Measurements from ENCODE around the gene POLR3E.

The POLR3E gene

DNA sequence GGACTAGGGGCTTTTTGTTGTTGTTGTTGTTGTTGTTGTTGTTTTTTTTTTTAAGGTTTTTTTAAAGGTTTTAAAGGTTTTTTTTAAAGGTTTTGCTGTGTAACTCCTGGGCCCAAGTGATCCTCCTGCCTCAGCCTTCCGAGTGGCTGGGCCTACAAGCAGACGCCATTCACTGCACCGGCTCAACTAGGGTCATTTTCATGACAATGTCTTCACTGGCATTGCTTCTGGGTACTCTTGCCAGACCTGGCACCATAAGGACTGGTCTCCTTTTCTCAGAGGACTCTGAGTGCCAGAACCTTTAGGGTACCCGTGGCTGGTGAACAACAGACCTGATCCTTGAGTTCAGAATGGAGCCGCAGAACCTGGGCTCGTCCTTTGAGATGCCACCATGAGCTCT lies 20.4 kb downstream of the POLR3E start:
- no peak for DNase-seq

DNA sequence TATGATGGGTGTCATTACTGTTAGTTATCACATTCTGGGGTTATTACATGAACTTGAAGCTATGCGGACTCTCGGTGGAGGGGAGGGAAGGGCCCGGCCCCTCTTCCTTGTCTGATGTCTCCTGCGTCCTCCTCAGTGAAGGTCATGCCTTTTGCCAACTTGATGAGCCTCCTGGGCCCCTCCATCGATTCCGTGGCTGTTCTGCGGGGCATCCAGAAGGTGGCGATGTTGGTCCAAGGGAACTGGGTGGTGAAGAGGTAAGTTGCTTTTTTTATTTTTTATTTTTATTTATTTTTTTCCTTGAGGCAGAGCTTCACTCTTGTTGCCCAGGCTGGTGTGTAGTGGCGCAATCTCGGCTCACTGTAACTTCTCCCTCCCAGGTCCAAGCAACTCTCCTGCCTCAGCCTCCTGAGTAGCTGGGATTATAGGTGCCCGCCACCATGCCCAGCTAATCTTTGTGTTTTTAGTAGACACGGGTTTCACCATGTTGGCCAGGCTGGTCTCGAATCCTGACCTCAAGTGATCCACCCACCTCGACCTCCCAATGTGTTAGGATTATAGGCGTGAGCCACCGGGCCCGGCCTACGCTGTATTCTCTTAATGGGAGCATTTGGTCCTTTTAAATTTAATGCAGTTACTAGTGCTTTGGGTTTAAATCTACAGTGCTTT lies 21.6 kb downstream of the POLR3E start:
- peak; percentile 39 for DNase-seq

DNA sequence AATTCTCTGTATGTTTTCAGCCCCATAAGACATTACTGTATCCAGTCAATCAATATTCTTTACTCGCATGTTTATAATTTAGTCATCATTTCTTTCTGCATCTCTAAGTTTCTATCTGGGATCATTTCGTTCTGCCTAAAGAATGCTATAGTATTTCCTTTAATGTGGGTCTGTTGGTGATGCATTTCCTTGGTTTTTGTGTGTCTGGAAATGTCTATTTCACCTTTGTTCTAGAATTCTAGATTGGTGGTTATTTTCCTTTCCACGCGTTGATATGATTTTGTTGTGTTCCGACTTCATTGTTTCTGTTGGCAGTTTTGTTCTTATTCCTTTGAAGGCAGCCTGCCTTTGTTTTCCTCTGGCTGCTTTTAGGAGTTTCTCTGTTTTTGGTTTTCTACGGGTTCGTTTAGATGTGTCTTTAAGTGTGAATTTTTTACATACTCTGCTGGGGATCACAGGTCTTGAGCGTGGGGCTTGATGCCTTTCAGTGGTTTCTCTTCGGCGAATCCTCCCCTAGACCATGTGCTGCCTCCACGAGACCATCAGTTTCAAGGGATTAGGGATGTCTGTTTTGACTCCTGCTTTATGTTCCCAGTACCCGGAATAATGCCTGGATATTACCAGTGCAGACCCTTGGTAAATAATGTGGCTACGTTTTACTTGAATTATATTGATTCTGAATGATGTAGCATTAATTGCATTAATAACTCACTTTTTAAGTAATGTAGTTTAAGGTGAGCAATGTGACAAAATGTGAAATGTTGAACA lies 23.5 kb downstream of the POLR3E start:
- no peak for DNase-seq

DNA sequence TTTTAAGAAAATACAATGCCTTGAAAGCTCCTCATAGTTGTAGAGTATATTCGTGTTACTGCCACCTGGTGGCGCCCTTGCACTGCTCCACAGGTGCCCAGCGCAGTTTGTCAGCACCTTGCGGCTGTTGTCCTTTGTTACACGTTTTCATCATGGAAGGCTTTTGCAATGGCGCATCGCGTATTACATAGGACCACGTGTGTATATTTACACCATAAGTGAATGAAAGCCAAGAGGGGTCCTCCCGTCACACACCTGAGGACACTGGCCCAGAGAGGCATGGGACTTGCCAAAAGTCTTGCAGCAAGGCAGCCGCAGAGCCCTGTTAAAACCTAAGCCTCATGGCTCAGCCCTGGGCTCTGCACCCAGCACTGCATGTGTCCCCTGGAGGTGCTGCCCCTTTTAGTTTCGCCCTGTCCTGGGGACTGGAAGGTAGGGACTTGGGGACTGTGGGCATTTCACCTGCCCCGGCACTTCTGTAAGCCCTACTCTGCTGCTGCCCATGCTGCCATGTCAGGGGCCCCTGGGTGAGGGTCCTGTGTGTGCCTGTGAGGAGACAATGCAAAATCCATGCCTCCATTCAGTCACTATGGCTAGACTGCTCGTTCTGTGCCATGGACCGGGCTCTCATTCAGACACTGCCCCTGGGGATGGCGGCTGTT lies 24.3 kb downstream of the POLR3E start:
- peak; percentile 58 for DNase-seq

DNA sequence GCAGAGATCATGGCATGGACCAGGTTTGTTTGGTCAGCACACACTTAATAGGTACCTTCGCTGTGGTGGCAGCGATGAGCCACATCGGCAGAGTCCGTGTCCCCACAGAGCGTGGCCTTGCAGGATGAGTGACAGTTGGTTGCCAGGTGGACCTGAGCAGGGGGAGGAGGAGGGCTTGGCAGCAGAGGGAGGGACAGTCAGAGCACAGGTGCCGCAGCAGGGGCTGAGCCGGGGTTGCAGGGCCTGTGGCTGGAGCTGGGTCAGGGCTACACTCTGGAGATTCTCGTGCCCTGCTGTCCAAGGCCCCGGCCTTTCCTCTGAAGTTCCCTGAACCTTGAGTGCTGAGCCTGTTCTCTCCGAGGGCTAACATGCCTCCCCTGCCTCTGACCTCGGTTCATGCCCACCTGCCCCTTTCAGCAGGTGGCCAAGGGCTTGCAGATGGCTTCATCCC lies 24.8 kb downstream of the POLR3E start:
- no peak for DNase-seq

DNA sequence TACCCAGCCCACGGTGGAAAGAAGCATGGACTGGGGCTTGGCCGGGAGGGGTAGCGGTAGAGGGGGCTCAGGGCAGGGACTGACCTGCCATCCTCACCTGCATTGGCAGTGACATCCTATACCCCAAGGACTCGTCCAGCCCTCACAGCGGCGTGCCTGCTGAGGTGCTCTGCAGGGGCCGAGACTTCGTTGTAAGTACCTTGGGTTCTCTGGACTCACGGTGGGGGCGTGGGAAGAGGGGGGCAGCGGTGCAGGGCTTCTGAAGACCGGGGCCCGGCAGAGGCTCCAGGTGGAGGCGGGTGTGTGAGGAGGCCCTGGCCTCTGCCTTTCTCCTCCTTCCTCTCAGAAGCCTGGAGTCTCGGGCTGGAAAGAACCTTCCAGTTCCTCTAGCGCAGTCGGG lies 25.5 kb downstream of the POLR3E start:
- no peak for DNase-seq

DNA sequence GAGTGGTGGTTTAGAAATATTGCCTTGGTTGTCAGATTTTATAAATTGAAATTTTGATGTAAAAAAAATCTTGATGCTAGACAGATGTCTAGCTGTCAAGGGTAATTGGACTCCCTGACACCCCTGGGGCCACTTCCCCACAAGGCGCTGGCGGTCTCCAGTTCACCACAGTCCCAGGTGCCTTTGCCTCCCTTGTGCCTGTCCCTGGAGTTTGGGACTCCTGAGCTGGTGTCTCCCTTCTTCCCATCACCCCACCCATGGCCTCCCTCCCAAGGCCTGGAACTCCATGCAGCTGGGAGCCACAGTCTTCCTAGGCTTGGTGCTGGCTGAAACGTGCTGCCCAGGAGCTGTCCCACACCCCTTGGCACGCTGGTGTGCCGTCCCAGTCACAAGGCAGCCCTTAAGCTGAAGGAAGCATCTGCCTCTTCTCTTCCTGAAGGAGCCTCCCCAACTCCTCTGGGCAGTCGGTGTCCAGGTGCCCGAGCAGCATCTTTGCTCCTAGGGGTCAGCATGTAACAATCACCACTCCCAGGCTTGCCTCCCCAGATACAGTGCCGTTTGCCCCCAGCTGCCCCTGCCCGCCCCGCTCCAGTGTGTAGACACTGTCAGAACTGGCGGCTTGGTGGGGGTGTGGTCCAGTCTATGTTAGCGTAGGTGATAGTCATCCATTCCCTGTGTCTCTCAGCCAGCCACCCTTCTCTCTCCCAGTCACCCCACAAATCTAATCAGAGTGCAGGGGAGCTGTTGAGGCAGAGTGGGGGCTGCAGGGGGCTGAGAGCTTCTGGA lies 26.2 kb downstream of the POLR3E start:
- DNase-seq: no peak

DNA sequence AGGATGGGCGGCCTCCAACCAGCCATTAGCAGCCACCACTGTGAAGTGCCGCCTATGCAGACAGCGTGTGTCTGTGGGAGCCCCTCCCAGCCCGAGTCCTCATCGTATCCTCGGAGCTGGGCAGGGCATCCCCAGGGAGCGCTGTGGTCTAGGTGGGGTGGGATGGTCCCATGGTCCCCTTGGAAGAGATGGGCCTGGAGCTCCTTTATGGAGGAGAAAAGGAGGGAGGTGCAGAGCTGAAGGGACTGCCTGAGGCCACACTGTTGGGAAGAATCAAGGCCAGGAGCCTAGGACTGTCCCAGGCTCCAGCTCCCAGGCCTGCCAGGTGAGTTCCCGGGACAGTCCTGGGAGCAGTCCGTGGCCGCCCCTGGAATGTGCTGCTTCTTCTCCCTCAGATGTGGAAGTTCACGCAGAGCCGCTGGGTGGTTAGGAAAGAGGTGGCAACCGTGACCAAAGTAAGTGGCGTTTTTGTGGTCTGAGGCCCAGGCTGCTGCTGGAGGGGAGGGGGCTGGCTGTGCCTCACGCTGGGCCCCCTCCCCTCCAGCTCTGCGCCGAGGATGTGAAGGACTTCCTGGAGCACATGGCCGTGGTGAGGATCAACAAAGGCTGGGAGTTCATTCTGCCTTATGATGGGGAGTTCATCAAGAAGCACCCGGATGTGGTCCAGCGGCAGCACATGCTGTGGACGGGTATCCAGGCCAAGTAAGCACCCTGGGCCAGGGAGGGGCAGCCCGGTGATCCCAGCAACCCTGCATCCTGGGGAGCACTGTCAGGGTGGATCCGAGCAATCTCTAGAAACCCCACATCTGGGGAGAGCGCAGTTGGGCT lies 27.0 kb downstream of the POLR3E start:
- DNase-seq: no peak

DNA sequence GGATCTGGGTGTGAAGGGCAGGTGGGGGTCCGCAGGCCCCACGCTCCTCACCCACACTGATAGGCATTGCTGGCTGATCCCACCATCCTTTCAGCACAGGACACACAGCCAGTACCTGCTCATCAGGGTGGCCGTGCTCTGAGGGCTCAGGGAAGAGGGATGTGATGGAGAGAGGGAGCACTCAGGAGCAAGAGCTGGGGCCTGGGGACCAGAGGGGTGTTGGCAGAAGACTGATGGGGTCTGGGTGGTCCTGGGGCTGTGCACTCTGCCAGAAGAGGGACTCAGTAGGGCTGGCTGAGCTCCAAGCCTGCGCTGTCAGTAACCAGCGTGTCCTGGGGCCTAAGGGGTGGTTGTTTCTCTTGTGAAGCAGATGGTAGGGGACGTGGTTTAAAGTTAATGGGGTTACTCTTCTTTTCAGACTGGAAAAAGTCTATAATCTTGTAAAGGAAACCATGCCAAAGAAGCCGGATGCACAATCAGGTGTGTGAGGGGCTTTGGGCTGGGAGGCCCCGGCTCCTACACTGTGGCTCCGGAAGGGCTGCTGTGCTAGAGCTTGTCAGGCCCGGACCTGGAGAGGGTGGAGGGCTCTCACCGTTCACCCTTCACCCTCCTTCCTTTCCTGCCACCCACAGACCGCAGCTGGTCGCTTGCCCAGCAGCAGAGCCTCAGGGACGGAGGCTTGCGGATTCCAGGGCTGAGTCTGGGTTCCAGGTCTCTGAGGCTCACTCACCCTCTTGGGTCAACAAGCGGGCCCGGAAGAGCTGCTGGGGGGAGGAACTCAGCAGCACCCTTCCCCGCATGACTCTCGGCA lies 27.8 kb downstream of the POLR3E start:
- no peak for DNase-seq

DNA sequence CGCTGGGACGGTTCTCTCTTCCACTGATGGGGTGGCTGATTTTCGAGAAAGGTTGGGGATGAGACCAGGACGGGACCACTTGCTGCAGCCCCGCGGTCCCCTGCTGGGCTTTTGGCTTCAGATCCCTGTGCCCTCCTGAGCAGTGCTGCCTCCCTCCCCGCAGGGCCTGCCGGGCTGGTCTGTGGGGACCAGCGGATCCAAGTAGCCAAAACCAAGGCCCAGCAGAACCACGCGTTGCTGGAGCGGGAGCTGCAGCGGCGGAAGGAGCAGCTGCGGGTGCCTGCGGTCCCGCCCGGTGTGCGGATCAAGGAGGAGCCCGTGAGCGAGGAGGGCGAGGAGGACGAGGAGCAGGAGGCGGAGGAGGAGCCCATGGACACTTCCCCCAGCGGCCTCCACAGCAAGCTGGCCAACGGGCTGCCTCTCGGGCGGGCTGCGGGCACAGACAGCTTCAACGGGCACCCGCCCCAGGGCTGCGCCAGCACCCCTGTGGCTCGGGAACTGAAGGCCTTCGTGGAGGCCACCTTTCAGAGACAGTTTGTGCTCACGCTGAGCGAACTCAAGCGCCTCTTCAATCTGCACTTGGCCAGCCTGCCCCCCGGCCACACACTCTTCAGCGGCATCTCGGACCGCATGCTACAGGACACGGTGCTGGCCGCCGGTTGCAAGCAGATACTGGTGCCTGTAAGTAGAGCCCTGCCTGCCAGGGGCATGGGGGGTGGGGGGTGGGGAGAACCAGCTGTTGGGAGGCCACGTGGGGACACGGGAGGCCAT lies 28.6 kb downstream of the POLR3E start:
- no peak for DNase-seq

DNA sequence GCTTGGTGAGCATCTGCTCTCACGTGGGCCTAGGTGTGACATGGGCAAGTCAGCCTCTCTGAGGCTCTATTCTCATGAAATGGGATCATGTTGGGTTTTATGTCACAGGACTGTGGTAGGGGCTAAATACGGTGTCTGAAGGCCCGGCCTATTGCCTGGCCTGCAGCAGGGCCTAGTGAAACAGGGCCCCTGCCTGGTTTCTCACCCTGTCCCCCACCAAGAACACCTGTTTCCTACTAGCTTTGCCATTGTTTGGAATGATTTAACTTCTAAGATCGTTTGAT lies 29.1 kb downstream of the POLR3E start:
- DNase-seq: no peak

DNA sequence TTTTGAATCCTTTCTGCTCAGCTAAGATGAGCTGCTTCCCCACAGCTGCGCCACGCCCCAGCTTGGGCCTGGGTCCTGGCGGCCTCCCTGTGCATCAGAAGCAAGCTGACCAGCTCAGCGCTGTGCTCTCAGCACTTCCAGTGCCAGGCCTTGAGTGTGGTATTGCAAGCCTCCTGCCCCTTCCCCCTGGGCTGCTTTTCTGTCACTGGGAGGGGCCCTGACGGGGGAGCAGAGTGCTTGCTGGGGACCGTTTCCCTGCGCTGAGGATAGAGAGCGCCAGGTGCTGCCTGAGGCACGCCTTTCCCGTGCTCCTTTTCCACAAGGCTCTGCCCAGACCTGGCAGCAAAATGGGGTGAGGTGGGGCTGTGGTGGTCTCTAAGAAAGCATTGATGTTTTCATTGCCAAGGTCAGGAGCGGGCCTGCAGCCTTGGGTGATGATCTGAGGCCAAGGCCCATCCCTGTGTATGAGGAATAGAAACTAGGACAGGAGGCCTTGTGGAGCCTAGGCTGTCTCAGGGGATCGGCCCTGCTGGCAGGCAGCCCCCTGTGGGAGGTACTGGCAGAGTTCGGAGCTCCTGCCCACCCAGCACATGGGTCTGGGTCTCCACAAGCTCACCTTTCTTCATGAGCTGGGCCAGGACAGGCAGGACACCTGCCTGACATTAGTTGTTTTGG lies 29.7 kb downstream of the POLR3E start:
- DNase-seq: no peak

DNA sequence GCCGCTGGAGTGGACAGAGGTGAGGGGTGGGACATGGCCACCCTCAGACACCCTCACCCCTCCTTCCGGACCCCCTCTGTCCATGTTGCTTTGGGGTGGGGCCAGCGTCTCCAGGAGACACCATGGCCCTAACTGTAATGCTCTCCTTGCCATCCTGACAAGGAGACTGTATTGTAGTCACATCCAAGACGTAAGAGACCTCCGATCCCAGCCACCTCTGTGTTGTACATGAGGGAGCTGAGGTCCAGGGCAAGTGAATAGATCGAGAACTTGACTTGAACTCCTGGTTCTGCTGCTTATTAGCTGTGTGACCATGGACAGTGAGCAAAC lies 30.2 kb downstream of the POLR3E start:
- no peak for DNase-seq

DNA sequence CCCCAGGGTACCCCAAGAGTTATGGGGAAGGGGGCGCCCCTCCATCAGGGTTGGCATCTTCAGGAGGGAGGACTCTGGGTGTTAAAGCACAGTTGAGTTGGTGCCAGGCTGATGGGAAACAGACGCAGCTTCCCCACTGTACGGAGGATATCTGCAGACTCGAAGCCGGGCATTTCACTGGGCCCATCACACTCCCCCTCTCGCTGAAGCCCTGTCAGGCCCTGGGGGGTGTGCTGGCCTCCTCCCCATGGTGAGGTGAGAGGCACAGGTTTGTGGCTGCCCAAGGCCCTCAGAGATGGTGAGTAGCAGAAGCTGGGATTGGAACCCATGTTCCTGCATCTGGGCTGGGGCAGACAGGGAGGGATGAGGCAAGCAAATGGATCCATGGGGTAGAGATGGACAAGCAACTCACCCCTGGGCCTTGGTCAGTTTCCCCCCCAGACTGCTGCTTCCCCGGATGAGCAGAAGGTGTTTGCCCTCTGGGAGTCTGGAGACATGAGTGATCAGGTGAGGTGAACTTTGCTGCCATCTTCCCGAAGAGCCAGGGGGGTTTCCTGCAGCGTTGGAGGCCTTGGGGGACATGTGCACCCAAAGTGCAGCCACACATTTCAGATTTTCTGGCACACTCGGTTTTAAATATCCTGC lies 31.0 kb downstream of the POLR3E start:
- DNase-seq: no peak

DNA sequence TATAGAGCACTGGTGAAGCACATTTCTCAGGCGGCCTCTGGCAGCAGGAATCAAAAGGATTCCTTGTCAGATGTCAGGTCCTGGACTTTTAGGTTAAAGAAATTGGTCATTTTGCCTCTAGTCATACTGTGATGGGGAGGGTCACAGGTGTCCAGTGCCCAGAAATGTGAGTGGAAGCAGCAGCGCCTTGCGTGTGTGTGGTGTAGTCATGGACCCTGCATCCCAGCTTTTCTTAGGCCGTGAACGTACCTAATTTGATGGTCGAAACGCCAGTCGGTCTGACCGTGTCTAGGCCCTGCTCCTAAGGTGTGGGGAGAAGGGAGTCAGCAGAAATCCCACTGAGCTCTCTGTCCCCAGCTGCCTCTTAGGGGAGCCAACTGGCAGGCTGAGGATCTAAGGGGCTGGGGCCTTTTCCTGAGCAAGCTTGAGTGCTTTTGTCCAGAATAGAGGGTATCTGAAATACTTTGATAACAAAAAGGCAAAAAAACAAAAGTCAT lies 32.0 kb downstream of the POLR3E start:
- no peak for DNase-seq

DNA sequence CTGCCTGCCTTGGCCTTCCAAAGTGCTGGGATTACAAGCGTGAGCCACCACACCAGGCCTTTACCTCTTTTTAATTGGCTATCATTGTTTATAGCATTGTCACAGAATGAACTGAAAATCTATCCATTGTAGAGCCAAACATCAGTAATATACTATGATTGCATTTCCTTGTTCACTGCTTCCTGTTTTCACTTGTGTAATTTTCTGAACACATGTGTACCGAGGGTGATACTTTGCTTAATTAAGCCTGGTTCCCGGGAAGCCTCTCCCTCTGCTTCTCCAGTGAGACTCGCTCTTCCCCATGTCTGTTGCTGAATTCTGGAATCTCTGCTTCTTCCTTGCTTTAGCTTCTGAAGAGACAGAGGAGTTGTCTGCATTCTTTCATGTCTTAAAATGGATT lies 33.1 kb downstream of the POLR3E start:
- no peak for DNase-seq

DNA sequence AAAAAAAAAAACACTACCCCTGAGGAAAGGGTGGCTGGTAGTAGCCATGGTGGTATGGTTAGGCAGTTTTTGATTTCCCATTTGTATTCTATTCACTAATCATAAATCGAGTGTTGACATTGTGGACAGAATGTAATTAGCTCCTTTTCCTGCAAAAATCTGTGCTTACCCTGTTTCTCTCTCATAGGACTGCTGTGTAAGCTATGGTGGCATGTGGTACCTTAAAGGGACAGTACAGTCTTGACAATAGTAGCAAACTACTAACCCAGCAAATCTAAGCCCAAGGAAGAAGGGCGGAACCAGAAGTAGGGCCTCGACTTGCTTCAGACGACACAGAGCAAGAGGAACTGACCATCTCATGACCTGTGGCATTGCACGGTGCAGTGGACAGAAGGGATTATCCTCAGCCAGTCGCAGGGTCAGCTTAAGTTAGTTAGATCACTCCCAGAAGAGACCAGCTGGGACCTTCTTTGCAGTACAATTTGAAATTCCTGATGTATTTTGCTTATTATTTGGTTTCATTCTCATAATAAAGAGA lies 36.3 kb downstream of the POLR3E start:
- no peak for DNase-seq

DNA sequence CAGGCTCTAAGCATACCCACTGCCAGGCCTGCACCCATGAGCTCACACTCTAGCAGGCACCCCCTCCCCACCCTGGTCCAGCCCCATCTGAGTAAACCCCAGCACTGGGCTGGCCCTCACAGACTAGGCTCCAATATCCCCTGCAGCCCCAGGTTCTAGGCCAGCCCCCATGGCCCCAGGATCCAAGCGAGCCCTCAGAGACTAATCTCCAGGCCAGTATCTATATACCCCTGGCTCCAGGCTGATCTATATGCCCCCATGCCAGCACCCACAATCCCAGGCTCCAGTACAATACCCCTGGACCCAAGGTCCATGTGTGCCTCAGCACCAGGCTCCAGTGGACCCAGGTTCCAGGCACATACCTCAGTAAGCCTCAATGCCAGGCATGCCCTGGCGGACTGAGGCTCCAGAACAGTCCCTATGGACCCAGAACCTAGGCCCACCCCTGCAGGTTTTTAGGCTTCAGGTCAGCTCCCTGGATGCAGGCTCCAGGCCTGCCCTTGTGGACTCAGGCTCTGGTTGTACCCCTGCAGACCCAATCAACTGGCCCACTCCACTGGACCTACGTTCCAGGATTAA lies 38.5 kb downstream of the POLR3E start:
- DNase-seq: no peak

DNA sequence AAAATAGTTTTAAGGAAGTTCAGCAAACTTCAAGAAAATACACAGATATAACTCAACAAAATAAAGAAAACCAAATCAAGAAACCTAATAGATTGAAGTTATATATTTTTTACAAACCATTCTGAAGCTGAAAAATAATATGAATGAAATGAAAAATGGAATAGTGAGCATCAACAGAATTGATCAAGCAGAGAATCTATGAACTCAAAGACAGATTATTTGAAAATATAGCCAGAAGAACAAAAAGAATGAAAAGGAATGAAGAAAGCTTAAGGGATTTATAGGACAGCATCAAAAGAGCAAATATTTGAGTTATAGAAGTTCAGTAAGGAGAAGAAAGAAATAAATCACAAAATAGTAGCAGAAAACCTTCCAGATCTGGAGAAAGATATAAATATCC lies 39.4 kb downstream of the POLR3E start:
- no peak for DNase-seq

All from activated effector memory CD4-positive, alpha-beta T cell treated with Interleukin-2 at 50 U/mL for 16 hours (primary cell).